ENCODE data around the gene ADAP1.
A peak's percentile ranks its signal among the peaks of the same experiment; 100 is the strongest.

ADAP1 gene

DNA sequence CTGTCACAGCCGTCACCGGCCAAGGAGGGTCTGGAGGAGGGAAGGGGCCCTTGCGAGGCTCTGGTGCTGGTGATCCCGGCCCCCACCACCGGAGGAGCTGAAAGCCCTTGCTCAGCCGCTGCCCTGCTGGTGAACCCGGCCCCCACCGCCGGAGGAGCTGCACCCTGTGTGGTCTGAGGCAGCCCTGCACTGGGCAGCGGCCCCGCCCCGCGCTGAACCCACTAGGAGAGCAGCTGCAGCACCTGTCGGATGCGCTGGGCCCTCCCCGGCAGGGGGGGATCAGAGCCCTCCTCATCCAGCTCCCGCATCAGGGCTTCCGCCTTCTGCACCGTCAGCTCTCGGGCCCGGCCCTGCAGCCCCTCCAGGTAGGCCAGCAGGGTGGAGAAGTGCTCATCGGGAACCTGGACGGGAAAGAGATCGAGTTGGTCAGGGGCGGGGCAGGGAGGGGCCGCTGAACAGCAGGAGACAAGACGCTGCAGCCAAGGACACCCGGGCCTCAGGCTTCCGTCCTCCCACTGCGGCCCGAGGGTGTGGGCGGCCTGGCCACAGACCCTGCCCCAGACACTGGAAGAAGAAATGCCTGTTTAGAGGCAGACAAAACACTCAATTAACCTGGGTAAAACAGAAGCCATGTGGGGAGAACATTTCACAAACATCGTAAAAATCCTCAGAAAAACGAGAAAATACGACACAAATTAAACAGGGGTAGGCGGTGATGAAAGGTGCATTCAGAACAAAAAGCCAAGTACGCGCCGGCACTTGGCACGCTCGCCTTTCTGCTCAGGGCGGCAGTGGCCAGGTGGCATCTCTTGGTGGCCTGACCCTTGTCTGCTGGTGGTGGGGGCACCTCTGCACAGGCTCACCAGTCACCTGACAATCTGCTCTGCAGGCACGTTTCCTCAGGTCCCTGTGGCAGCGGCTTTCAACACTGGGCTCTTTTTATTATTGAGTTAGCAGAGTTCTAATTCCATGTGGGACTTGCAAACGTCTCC is 43.2 kb upstream of the ADAP1 start:
- Histone ChIP-seq H3K4me1 (ENCODE audit: control extremely low read depth in 1 of 4, control insufficient read depth in 4 of 4, insufficient read depth in 4 of 4, low read length in 3 of 4) (peaks cover 0 to 36% (median 23%) of the 10 kb centered on the region in 4 experiments), H3K36me3 (ENCODE audit: control insufficient read depth in 4 of 4, insufficient read depth in 4 of 4, low read length in 3 of 4) (peaks cover 0 to 21% (median 2%) of the 10 kb centered on the region in 4 experiments), H3K27ac (ENCODE audit: insufficient read depth in 1 of 2, low read depth in 1 of 2, low read length in 2 of 2, poor library complexity in 1 of 2, severe bottlenecking in 2 of 2) (no peak overlapping the region), H3K4me3 (ENCODE audit: control insufficient read depth in 1 of 7, extremely low read depth in 1 of 7, insufficient read depth in 4 of 7, low read depth in 2 of 7, low read length in 6 of 7) (no peak overlapping the region), H3K27me3 (replicated peaks in 2 of 5; ENCODE audit: control insufficient read depth in 4 of 5, insufficient read depth in 5 of 5, low read length in 4 of 5) (no peaks in the 10 kb centered on the region), H3K9me3 (ENCODE audit: control extremely low read depth in 1 of 5, control insufficient read depth in 4 of 5, insufficient read depth in 2 of 5, low read depth in 1 of 5, low read length in 4 of 5) (no peaks in the 10 kb centered on the region)
- CTCF ChIA-PET = interaction anchor here (0.7 to 9.1 kb wide), 8 partner anchors 15 to 89 kb away, joined by 3 to 160 read pairs (median 4); no protein-coding TSS in a partner anchor
- no peak for DNase-seq
- 95% methylated on average over 43 of the region's 45 CpGs for WGBS (ENCODE audit: insufficient coverage)
- POLR2A ChIA-PET = interaction anchor here (1.2 kb wide), 1 partner anchor 68 kb away, joined by 4 read pairs; no protein-coding TSS in a partner anchor

DNA sequence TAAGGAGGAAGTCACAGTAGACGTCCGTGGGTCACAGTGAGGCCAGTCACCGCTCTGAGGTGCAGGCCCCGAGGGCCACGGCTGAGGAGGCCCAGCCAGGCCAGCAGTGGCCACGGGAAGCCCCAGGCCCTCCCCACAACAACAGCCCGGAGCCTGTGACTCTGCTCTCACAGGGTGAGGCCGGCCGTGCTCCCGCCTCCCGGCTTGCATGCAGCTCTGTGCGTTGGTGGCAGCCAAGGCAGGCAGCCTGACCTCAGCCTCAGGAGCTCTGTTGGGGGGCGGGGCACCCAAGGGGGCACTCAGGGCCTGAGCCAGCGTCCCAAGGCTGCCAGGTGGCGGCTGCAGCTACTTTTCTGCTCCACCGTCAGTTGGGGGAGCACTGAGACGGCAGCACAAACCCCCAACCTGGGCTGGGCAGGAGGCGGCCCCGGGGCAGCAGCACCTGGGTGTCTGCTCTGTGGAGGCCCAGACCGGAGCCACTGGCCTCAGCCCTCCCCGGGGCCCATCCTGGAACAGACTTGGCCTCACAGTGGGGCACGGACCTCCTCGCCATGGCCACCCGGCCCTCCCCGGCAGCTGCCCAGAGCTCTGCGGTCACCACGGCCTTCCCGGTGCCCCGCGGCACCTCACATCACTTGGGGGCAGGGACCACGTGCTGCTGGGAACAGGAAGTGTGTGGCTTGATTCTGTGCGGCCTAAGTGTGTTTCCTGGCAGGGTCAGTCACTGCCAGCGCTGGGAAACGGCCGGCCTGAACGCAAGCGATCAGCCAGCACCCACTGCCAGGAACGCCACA is 41.8 kb upstream of the ADAP1 start:
- no peak for DNase-seq
- ChIA-PET CTCF (interaction anchor here (0.9 to 9.1 kb wide), 14 partner anchors 11 to 90 kb away, joined by 3 to 160 read pairs (median 6); partner anchors contain the start of gene GPR146), POLR2A (no interaction called here)
- Histone ChIP-seq H3K4me3 (ENCODE audit: control insufficient read depth in 1 of 7, extremely low read depth in 1 of 7, insufficient read depth in 4 of 7, low read depth in 2 of 7, low read length in 6 of 7) (no peak overlapping the region), H3K4me1 (ENCODE audit: control extremely low read depth in 1 of 4, control insufficient read depth in 4 of 4, insufficient read depth in 4 of 4, low read length in 3 of 4) (peaks cover 0 to 36% (median 24%) of the 10 kb centered on the region in 4 experiments), H3K27ac (ENCODE audit: insufficient read depth in 1 of 2, low read depth in 1 of 2, low read length in 2 of 2, poor library complexity in 1 of 2, severe bottlenecking in 2 of 2) (no peak overlapping the region), H3K9me3 (ENCODE audit: control extremely low read depth in 1 of 5, control insufficient read depth in 4 of 5, insufficient read depth in 2 of 5, low read depth in 1 of 5, low read length in 4 of 5) (no peaks in the 10 kb centered on the region), H3K27me3 (replicated peaks in 2 of 5; ENCODE audit: control insufficient read depth in 4 of 5, insufficient read depth in 5 of 5, low read length in 4 of 5) (no peaks in the 10 kb centered on the region), H3K36me3 (ENCODE audit: control insufficient read depth in 4 of 4, insufficient read depth in 4 of 4, low read length in 3 of 4) (peaks cover 0 to 21% (median 2%) of the 10 kb centered on the region in 4 experiments)
- 78% methylated on average over 30 of the region's 38 CpGs for WGBS (ENCODE audit: insufficient coverage)

- Histone ChIP-seq H3K4me1 (ENCODE audit: control extremely low read depth in 1 of 4, control insufficient read depth in 4 of 4, insufficient read depth in 4 of 4, low read length in 3 of 4) (peaks cover 0 to 36% (median 24%) of the 10 kb centered on the region in 4 experiments), H3K27me3 (replicated peaks in 2 of 5; ENCODE audit: control insufficient read depth in 4 of 5, insufficient read depth in 5 of 5, low read length in 4 of 5) (no peaks in the 10 kb centered on the region), H3K4me3 (ENCODE audit: control insufficient read depth in 1 of 7, extremely low read depth in 1 of 7, insufficient read depth in 4 of 7, low read depth in 2 of 7, low read length in 6 of 7) (no peak overlapping the region), H3K9me3 (ENCODE audit: control extremely low read depth in 1 of 5, control insufficient read depth in 4 of 5, insufficient read depth in 2 of 5, low read depth in 1 of 5, low read length in 4 of 5) (no peaks in the 10 kb centered on the region), H3K36me3 (ENCODE audit: control insufficient read depth in 4 of 4, insufficient read depth in 4 of 4, low read length in 3 of 4) (peaks cover 0 to 21% (median 2%) of the 10 kb centered on the region in 4 experiments), H3K27ac (ENCODE audit: insufficient read depth in 1 of 2, low read depth in 1 of 2, low read length in 2 of 2, poor library complexity in 1 of 2, severe bottlenecking in 2 of 2) (no peak overlapping the region)
- 93% methylated on average over 11 of the region's 14 CpGs for WGBS (ENCODE audit: insufficient coverage)
- POLR2A ChIA-PET = no interaction called here
- DNase-seq = no peak
- CTCF ChIA-PET = interaction anchor here (1.3 to 9.1 kb wide), 11 partner anchors 10 to 98 kb away, joined by 3 to 160 read pairs (median 11); partner anchors contain the start of gene GPR146
Observed at GRCh38 chr7:995571-995970, 41.1 kb upstream of the ADAP1 start.

GRCh38 chr7:994592-995308 is 40.3 kb upstream of the ADAP1 start:
- H3K27me3 ChIP-seq (replicated peaks in 2 of 5; ENCODE audit: control insufficient read depth in 4 of 5, insufficient read depth in 5 of 5, low read length in 4 of 5) = no peaks in the 10 kb centered on the region

DNA sequence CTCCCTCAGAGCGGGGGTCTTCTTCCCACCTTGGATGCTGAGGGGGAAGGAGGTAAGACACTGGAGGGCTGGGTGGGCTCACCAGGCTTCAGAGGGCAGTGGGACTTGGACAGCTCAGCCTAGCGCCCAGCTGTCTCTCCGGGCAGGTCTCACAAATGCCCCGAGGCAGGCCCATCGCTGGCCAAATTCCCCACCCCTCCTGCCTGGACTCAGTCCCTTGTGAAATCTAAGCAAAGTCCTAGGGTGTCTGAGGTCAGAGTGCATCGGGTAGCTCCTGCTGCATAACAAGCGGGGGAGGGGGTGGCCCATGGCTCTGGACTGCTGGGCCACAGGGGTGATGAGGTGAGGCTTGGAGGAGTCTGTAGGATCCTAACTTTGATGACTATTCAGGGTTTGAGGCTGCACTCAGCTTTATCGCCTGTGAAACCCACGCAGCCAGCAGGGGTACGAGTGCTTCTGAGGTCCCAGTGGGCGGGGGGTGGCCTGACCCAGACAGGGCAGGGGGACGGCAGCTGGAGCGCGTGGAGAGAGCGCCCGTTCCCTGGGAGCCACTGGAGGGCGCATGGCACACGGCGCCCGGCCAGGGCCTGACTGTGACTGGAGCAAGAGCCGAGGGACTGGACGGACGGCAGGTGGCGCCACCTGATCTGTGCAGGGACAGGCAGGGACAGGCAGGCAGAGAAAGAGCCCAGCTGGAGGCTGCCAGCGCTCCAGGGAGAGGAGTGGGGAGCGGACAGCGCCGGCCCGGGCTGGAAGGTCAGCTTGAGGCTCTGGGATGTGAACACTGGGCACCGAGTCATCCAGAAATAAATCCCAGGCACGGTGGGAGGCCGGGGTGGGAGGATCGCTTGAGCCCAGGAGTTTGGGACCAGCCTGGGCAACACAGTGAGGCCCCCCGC is 38.5 kb upstream of the ADAP1 start:
- 15% methylated on average over 28 of the region's 34 CpGs for WGBS (ENCODE audit: insufficient coverage)
- H3K9me3 ChIP-seq (ENCODE audit: control extremely low read depth in 1 of 5, control insufficient read depth in 4 of 5, insufficient read depth in 2 of 5, low read depth in 1 of 5, low read length in 4 of 5) = no peaks in the 10 kb centered on the region

More at GRCh38 chr7:994592-995308, 40.3 kb upstream of the ADAP1 start:
- Histone ChIP-seq H3K4me1 (ENCODE audit: control extremely low read depth in 1 of 4, control insufficient read depth in 4 of 4, insufficient read depth in 4 of 4, low read length in 3 of 4) (peaks cover 0 to 36% (median 24%) of the 10 kb centered on the region in 4 experiments), H3K9me3 (ENCODE audit: control extremely low read depth in 1 of 5, control insufficient read depth in 4 of 5, insufficient read depth in 2 of 5, low read depth in 1 of 5, low read length in 4 of 5) (no peaks in the 10 kb centered on the region), H3K27ac (ENCODE audit: insufficient read depth in 1 of 2, low read depth in 1 of 2, low read length in 2 of 2, poor library complexity in 1 of 2, severe bottlenecking in 2 of 2) (no peak overlapping the region), H3K4me3 (ENCODE audit: control insufficient read depth in 1 of 7, extremely low read depth in 1 of 7, insufficient read depth in 4 of 7, low read depth in 2 of 7, low read length in 6 of 7) (no peak overlapping the region), H3K36me3 (ENCODE audit: control insufficient read depth in 4 of 4, insufficient read depth in 4 of 4, low read length in 3 of 4) (peaks cover 0 to 18% (median 1%) of the 10 kb centered on the region in 4 experiments)
- WGBS (ENCODE audit: insufficient coverage) = 90% methylated on average over 27 of the region's 28 CpGs
- no peak for DNase-seq
- ChIA-PET CTCF (interaction anchor here (0.8 to 9.1 kb wide), 21 partner anchors 12 to 198 kb away, joined by 3 to 160 read pairs (median 11); partner anchors contain the start of genes COX19, CYP2W1 and GPR146), POLR2A (no interaction called here)

More for the DNA sequence above, 38.5 kb upstream of the ADAP1 start:
- no peak overlapping the region for H3K4me3 ChIP-seq (ENCODE audit: control insufficient read depth in 1 of 7, extremely low read depth in 1 of 7, insufficient read depth in 4 of 7, low read depth in 2 of 7, low read length in 6 of 7)
- H3K27ac ChIP-seq (ENCODE audit: insufficient read depth in 1 of 2, low read depth in 1 of 2, low read length in 2 of 2, poor library complexity in 1 of 2, severe bottlenecking in 2 of 2) = no peak overlapping the region
- POLR2A ChIA-PET = interaction anchor here (1.0 to 2.1 kb wide), 3 partner anchors 18 to 151 kb away, joined by 3 to 9 read pairs (median 8); partner anchors contain the start of gene COX19
- peaks cover 0 to 9% (median 0%) of the 10 kb centered on the region in 4 experiments for H3K36me3 ChIP-seq (ENCODE audit: control insufficient read depth in 4 of 4, insufficient read depth in 4 of 4, low read length in 3 of 4)
- peaks cover 0 to 11% (median 0%) of the 10 kb centered on the region in 5 experiments for H3K27me3 ChIP-seq (replicated peaks in 2 of 5; ENCODE audit: control insufficient read depth in 4 of 5, insufficient read depth in 5 of 5, low read length in 4 of 5)
- H3K4me1 ChIP-seq (ENCODE audit: control extremely low read depth in 1 of 4, control insufficient read depth in 4 of 4, insufficient read depth in 4 of 4, low read length in 3 of 4) = peaks cover 0 to 36% (median 26%) of the 10 kb centered on the region in 4 experiments
- DNase-seq = peak; percentile 95 to 97 (median 97)
- CTCF ChIA-PET = interaction anchor here (0.6 to 9.1 kb wide), 44 partner anchors 8 to 200 kb away, joined by 3 to 160 read pairs (median 6); partner anchors contain the start of genes COX19, CYP2W1, GPER1 and GPR146

Data from common myeloid progenitor, CD34-positive (primary cell).